Transverse colon (tissue), 4 donors: ENCODE measurements around the gene OVOL1. TPM values are rescaled to one million over a fixed set of nuclear protein-coding genes. Genes with fewer than 3 reads are reported as not detected.

ENCODE experiments used
- DNase-seq: peaks from one replicate; pipeline ENCODE4 v3.0.0-alpha.2; 2019
- H3K27ac ChIP-seq, 4 donors: fragments of 200-600 bp; sonication (generic); 2 replicates each; pipeline ENCODE4 v1.5.1; 2016 to 2018; ENCODE audit warnings: inconsistent platforms in 4 of 4
- H3K27me3 ChIP-seq: fragments of 200-600 bp; sonication (generic); 2 replicates; pipeline ENCODE4 v1.5.1; 2017; ENCODE audit warnings: inconsistent platforms
- H3K36me3 ChIP-seq, 4 donors: fragments of 200-600 bp; sonication (generic); 2 replicates each; pipeline ENCODE4 v1.5.1; 2017 to 2019; ENCODE audit warnings: inconsistent platforms in 4 of 4
- H3K4me1 ChIP-seq, 4 donors: fragments of 200-600 bp; sonication (generic); 2 replicates each; pipeline ENCODE4 v1.5.1; 2017 to 2020; ENCODE audit warnings: inconsistent platforms in 4 of 4
- H3K4me3 ChIP-seq, 4 donors: fragments of 200-600 bp; sonication (generic); 1 replicate in 1 of 4; 2 replicates in 3 of 4; pipeline versions ENCODE4 v1.5.1 to v1.6.1; 2017 to 2019; ENCODE audit warnings: inconsistent platforms in 4 of 4
- H3K9me3 ChIP-seq, 2 donors: fragments of 200-600 bp; sonication (generic); 2 replicates each; pipeline ENCODE4 v1.5.1; 2017 to 2019; ENCODE audit warnings: inconsistent platforms in 2 of 2
- EP300 ChIP-seq: sonication (generic); formaldehyde crosslinking; IDR thresholded peaks from one replicate; pipeline ENCODE4 v1.6.1; 2017; ENCODE audit warnings: antibody characterized with exemption, low read depth
- POLR2A ChIP-seq: fragments of 450-650 bp; IDR thresholded peaks from one replicate; pipeline ENCODE4 v1.6.1; 2016; ENCODE audit warnings: antibody characterized with exemption, mild to moderate bottlenecking, moderate library complexity
- POLR2AphosphoS5 ChIP-seq, 3 donors: sonication (generic); formaldehyde crosslinking; IDR thresholded peaks; one replicate each; pipeline ENCODE4 v1.6.1; 2016; ENCODE audit warnings: antibody characterized with exemption in 3 of 3
- WGBS, 2 donors: methylation state at CpG; one replicate each; pipeline ENCODE4 v1.1.5; 2018; ENCODE audit warnings: low coverage in 1 of 2; 5-methylcytosine and 5-hydroxymethylcytosine counted together
- in situ Hi-C, 4 donors: fragments of 200-750 bp; cut with MboI; loops; one replicate each; pipeline versions ENCODE4 v1.15.0 to v1.15.1; 2017; ENCODE audit warnings: low sequenced_read_pairs in 3 of 4, low pct_ligation_motif_present in 1 of 4, low pct_unique_long_range_greater_than_20kb in 1 of 4
- intact Hi-C: fragments of 100-400 bp; cut with DNase I; formaldehyde crosslinking; loops from one replicate; pipeline ENCODE4 v1.15.1; 2023; ENCODE audit warnings: low total_unique reads
- total RNA-seq, 4 donors: library from RNA; depleted of rRNA; stranded (reverse); fragments of >200 nt; gene quantifications; one replicate each; pipeline ENCODE4 v1.1.0, GENCODE V29; 2016
- TF ChIP-seq, protein P1 (sequence below), 5 experiments: fragments of 200-600 bp in 3 of 5; fragments of 450-650 bp in 2 of 5; sonication (generic) in 3 of 5; IDR thresholded peaks; 1 replicate in 2 of 5; 2 replicates in 3 of 5; pipeline ENCODE4 v1.5.1; 2016 to 2017; ENCODE audit warnings: antibody characterized with exemption in 5 of 5, inconsistent platforms in 3 of 5, mild to moderate bottlenecking in 2 of 5, moderate library complexity in 1 of 5

Gene OVOL1
- total RNA-seq, 4 donors from 2014 or later: 19.9 to 44.8 (median 33.8) TPM

DNA sequence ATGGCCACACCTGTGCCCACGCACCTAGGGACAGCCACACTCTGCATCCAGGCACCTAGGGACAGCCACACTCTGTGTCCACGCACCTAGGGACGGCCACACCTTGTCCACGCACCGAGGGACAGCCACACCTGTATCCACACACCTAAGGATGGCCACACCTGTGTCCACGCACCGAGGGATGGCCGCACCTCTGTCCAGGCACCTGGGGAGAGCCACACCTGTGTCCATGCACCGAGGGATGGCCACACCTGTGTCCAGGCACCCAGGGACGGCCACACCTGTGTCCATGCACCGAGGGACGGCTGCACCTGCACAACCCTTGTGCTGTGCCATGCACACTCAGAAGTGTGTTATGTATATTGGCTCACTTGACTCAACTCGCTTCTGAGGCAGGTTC is 10.8 kb downstream of the OVOL1 start:
- TF ChIP-seq EP300: no peak
- no peak for TF ChIP-seq POLR2A
- in situ Hi-C loops: no loop called here
- H3K36me3 ChIP-seq: peaks cover 0 to 7% (median 3%) of the 10 kb centered on the region in 4 donors
- H3K4me3 ChIP-seq: no peak overlapping the region
- intact Hi-C loops: no loop called here
- peaks cover 34% of the 10 kb centered on the region for H3K27me3 ChIP-seq
- WGBS, 2 donors: 53% methylated on average over 10 of the region's 13 CpGs; no CpG with 5 or more reads in 1 of the 2 donors
- peaks cover 2 to 15% (median 14%) of the 10 kb centered on the region in 4 donors for H3K4me1 ChIP-seq
- DNase-seq: peak; percentile 47
- H3K9me3 ChIP-seq: no peaks in the 10 kb centered on the region
- H3K27ac ChIP-seq: no peak overlapping the region

DNA sequence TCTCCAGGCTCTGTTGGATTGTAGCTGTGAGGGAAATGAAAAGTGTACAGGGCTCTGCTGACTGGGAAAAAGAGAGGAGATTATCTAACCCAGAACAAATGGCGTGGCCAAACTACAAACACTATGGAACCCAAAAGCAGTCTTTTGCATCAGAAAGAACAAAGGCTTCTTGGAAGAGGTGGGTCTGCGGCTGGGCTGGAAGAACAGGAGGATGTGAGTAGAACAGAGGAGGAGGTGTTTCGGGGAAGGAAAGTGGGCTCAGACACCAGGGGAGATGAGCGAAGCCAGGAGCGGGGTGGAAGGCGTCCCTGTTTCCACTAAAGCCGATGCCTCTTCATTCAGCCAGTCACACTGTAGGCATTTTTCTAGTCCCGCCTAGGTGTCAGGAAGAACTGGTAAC is 12.0 kb downstream of the OVOL1 start:
- 92 to 100% methylated on average over 6 to 8 of the region's 8 CpGs for WGBS, 2 donors
- Histone ChIP-seq H3K27me3 (peaks cover 45% of the 10 kb centered on the region), H3K4me1 (peaks cover 0 to 4% (median 3%) of the 10 kb centered on the region in 4 donors), H3K4me3 (no peak overlapping the region), H3K9me3 (no peaks in the 10 kb centered on the region), H3K36me3 (peaks cover 0 to 7% (median 3%) of the 10 kb centered on the region in 4 donors), H3K27ac (no peak overlapping the region)
- no peak for DNase-seq
- intact Hi-C loops (no loop called here), in situ Hi-C loops (no loop called here)
- TF ChIP-seq, protein P1, sequence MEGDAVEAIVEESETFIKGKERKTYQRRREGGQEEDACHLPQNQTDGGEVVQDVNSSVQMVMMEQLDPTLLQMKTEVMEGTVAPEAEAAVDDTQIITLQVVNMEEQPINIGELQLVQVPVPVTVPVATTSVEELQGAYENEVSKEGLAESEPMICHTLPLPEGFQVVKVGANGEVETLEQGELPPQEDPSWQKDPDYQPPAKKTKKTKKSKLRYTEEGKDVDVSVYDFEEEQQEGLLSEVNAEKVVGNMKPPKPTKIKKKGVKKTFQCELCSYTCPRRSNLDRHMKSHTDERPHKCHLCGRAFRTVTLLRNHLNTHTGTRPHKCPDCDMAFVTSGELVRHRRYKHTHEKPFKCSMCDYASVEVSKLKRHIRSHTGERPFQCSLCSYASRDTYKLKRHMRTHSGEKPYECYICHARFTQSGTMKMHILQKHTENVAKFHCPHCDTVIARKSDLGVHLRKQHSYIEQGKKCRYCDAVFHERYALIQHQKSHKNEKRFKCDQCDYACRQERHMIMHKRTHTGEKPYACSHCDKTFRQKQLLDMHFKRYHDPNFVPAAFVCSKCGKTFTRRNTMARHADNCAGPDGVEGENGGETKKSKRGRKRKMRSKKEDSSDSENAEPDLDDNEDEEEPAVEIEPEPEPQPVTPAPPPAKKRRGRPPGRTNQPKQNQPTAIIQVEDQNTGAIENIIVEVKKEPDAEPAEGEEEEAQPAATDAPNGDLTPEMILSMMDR (IDR thresholded peaks at IDR 0.05): no peak
- TF ChIP-seq POLR2AphosphoS5 (IDR thresholded peaks at IDR 0.05) (no peak), POLR2A (no peak), EP300 (no peak)

DNA sequence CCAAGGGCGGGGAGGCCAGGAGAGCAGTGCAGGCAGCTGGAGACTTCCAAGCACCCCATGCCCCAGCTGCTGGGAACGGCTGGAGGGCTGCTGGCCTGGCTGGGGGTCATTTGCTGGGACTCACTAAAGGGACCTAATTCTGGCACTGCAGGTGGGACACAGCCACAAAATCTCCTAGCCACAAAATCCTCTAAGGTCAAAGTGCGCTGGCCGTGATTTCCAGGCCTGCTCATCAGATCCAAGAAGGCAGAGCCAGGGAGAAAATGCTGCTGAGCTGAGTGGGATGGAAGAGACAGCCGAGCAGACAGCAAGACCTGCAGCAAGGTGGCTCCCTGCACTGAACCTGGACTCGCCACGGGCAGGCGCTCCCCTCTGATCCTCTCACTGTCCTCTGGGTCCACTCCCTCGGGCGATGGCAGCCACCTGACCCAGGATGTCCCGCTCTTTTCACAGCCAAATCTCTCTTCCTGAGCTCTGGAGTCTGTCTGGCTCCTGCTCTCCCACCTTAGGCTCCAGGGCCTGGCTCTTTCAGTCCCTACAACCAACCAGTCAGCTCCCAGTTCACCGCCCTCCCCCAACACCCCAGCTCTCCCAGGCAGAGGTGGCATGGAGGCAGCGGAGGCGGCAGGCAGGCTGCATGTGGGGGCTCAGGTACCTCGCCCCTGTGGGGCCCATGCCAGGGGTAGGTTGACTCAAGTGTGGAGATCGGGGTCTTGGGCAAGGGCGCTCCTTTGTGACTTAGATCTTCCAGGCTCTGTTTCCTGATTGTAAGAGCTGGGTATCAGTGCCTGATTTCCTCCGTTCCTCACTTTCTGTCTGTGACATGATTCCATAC is 14.5 kb downstream of the OVOL1 start:
- H3K36me3 ChIP-seq: no peaks in the 10 kb centered on the region
- no peak overlapping the region for H3K4me3 ChIP-seq
- H3K4me1 ChIP-seq: no peaks in the 10 kb centered on the region
- intact Hi-C loops (no loop called here), in situ Hi-C loops (loop anchor here in 3 of 4 donors (25.0 kb wide), 1 partner anchor 89 kb away; the partner anchor contains the start of genes KAT5 (in 3 of the 3) and RNASEH2C (in 3 of the 3))
- no peaks in the 10 kb centered on the region for H3K9me3 ChIP-seq
- no peak for DNase-seq
- no peak for TF ChIP-seq POLR2AphosphoS5 (IDR thresholded peaks at IDR 0.05)
- TF ChIP-seq, protein P1 (IDR thresholded peaks at IDR 0.05): no peak
- no peak for TF ChIP-seq EP300
- TF ChIP-seq POLR2A: no peak
- 78 to 81% methylated on average over 2 to 18 of the region's 18 CpGs for WGBS, 2 donors
- no peak overlapping the region for H3K27ac ChIP-seq
- H3K27me3 ChIP-seq: peaks cover 60% of the 10 kb centered on the region

DNA sequence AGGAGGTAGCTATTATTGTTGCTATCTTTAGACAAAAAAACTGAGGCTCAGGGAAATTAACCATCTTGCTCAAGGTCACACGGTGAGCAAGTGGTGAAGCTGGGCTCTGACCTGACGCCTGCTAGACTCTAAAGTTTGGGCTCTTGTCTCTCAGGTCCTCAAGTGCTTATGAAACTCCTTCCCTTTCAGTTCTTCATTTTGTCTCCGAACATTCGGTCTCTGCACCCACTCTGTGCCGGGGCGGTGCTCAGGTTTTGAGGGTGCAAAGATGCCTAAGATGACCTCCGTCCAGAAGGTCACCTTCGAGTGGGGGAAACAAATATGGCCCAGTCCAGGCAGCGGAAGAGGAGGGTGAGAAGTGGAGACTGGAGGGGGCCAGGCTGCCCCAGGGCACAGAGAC is 16.0 kb downstream of the OVOL1 start:
- 81% methylated on average over 9 of the region's 9 CpGs; no CpG with 5 or more reads in 1 of the 2 donors for WGBS, 2 donors
- Histone ChIP-seq H3K27me3 (peaks cover 73% of the 10 kb centered on the region), H3K27ac (no peak overlapping the region), H3K4me1 (no peaks in the 10 kb centered on the region), H3K36me3 (no peaks in the 10 kb centered on the region), H3K4me3 (no peak overlapping the region), H3K9me3 (no peaks in the 10 kb centered on the region)
- intact Hi-C loops: no loop called here
- in situ Hi-C loops: loop anchor here in 3 of 4 donors (25.0 kb wide), 1 partner anchor 91 kb away; the partner anchor contains the start of genes KAT5 (in 3 of the 3) and RNASEH2C (in 3 of the 3)
- TF ChIP-seq POLR2A (no peak), POLR2AphosphoS5 (IDR thresholded peaks at IDR 0.05) (no peak), EP300 (no peak)
- TF ChIP-seq, protein P1 (IDR thresholded peaks at IDR 0.05): no peak
- no peak for DNase-seq
